Kidney glomerular epithelial cell (primary cell): ENCODE results near the gene CDH4.
"Not testable (repeated sequence)": the region's sequence is repeated elsewhere in the genome, so short reads cannot be mapped to it uniquely, and the experiment has no call there.

Experiments used
- DNase-seq: peaks from one replicate; lab custom pipeline; 2025; lab: John Stamatoyannopoulos, UW

Gene CDH4

GRCh38 chr20:61419010-61419409, 166.9 kb downstream of the CDH4 start:
- DNase-seq = no peak

DNA sequence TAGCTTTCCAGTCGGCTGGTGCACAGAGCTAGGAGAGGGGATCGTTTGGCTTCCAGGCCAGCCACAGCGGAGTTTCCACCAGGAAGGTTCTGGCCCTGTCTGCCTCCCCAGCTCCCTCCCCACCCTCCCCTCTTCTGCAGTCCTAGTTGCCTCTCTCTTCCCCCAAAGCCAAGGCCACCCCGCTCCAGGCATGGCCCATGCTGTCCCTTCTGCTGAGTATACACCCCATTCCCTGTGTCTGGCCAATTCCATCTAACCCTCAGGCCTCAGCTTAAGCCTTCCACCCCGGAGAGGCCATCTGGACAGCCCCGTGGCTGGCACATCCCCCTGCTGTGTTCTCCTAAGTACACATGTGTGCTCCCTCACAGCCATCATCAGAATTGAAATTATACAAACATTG, 167.4 kb downstream of the CDH4 start:
- no peak for DNase-seq

DNA sequence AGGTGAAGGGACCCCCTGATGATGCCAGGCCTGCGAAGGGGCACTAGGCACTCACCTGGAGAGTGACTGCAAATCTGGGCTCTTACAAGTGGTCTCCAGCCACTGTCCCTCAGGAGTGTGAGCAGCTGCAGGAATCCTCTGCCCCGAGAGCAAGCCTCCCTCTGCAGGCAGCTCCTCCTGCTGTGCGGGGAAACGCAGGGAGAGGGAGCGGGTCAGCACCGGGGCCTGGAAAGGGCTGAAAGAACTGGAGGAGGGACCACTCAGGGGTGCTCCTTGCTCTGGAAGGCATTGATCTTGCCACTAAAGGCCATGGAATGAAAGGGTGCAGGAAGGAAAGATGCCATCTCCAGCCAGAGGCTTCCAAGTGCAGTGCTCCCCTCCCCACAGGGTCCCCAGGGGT, 168.0 kb downstream of the CDH4 start:
- DNase-seq = no peak

- DNase-seq = no peak
Observed at GRCh38 chr20:61420781-61421180, 168.7 kb downstream of the CDH4 start.

DNA sequence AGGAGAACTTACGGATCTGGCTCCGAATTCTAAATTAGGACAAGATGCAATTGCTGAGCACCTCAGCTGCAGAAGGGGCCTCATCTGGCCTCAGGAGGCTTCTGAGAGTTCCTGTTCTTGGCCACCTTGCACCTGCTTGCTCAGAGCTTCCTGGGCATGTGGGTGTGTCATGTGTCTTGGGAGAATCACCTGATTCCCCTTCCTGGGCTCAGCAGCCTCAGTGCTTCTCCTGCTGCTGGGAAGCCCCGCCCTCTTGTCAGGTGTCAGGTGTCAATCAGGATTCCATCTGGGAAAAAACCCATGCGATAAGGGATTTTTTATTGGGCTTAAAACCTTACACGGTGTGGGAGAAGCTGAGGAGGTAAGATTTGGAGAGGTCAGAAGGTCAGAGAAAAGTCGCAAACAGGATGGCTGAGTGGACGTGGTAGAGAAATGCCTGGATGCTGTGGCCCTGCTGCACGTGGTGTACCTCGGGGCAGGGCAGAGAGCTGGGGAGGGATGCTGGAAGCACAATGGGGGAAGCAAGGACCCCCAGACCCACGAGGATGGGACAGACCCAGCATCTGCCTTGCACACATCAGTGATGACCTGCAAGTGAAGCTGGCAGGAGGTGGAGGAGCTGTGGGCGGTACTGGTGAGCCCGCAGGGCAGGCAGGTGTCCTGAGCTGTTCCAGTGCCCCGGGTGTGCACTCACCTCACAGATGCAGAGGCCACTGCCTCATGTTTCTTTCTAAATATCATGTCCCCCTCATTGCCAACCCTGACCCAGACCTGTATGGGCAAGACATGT, 170.8 kb downstream of the CDH4 start:
- DNase-seq = no peak

DNA sequence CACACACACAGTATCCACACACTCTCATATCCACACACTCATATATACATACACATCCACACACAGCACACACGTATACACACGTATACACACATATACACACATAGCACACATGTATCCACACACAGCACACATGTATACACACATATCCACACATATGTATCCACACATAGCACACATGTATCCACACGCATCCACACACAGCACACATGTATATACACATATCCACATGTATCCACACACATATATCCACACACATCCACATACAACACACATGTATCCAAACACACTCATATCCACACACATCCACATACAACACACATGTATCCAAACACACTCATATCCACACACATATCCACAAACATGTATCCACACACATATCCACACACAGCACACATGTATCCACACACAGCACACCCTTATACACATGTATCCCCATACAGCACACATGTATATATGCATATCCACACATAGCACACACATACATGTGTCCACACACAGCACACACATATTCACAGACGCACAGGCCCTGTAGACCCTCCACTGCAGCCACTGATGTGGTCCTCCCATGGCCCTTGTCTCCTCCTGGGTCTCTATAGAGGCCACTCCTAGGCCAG, 172.1 kb downstream of the CDH4 start:
- no peak for DNase-seq

DNA sequence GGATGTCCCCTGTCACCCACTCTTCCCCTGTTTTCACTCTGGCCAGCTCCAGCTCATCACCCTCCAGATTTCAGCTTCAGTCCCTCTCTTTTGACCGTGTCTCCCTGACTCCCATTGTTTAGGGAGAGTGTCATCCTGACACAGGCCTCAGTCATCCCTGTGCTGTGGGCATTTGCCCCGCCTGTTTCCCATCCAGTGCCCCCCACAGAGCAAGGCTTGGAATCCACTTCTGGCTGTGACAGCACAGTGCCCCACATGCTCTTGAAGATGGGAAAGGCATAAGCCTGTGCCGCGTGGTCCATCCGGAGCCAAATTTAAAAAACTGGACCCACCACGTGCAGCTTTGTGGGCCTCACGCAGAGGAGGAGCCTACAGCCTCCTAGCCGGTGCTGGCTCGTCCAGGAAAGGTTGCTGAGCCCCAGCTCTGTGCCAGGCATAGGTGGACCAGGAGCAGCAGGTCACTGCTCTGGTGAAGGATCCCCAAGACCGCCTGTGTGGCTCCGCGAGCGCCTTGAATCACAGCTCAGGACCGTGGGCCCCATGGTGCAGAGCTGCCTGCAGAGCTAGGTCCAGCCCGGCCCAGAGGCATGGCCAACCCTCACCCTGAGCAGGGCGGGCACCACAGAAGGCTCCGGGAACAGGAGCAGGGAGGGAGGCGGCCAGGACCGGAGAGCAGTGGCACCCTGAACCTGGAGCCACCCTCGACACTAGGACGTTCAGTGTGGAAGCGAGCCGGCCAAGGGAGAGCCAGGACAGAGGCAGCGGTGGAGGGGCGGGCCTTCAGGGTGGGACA, 172.8 kb downstream of the CDH4 start:
- DNase-seq = no peak

- DNase-seq = not testable (repeated sequence)
Observed at GRCh38 chr20:61425541-61425991, 173.5 kb downstream of the CDH4 start.

GRCh38 chr20:61426352-61426751, 174.3 kb downstream of the CDH4 start:
- DNase-seq = no peak

DNA sequence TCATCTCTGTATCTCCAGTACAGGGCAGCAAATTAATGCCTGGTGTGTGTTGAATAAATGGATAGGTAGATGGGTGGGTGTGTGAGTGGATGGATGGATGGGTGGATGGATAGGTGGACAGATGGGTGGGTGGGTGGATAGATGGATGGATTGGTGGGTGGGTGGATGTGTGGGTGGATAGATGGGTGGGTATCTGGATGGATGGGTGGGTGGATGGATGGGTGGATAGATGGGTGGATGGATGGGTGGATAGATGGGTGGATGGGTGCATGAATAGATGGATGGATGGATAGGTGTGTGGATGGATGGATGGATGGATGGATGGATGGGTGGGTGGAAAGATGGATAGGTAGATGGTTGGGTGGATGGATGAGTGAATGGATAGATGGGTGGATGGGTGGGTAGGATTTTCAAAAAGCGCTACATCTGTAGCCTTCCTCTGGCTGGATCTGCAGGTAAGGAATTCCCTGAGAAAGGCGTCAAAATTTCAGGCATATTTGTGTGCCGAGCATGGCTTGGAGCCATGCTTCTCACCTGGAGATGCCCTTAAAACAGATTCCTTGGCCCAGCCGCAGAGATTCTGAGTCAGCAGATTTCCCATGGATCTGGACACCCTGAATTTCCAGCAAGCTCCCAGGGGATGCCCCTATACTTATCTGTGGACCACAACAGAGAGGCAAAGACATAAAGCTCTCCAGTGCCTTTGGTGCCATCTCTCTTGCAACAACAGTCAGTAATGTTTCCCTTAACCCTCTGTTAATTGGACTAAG, 177.6 kb downstream of the CDH4 start:
- DNase-seq = no peak

DNA sequence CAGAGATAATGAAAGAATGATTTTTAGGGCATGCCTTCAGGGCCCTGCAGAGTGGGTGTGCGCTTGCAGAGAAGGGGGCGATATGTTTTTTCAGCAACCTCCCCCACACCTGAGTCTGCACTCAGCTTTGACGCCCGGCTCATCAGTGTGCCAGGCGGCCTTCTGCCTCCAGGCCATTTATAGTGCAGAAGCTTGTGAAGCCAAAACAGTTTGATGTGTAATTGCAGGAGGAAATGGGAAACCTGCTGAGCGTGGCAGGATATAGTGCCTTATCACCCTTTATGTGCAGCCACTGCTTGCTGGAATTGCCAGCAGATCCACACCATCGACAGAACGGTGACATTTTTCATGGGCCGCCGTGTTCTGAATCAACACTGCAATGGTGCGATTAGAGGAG, 178.2 kb downstream of the CDH4 start:
- no peak for DNase-seq

DNA sequence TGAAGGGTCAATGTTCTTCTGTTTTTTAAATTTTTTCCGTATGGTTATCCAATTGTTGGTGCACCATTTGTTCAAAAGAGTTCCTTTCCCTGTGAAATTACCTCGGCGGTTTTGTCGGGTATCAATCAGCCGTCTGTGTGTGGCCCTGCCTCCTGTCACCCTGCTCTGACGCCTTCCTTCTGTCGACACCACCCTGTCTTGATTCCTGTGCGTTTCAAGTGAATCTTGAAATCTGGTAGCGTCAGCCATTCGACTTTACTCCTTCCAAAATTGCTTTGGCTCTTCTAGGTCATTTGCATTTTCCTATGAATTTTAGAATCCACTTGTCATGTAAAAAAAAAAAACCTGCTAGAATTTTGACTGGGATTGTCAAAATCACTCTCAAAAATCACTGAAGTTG, 181.1 kb downstream of the CDH4 start:
- no peak for DNase-seq

DNA sequence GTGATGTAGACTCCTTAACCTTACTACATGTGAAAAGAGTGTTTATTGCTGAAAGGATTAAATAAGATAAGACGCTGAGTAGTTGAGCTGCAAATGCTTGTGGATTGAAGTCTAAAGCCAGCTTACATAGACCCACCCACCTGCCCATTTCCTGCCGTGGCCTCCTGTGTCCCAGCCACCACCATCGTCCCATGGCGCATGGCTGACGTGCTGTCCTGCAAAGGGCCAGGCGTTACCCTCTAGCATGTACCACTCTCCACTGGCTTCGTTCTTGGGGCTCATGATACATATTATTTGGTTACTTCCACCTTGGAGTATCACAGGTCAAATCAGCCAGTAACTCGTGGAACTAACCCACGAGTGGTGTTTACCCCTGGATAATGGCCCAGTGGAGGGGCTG, 181.8 kb downstream of the CDH4 start:
- no peak for DNase-seq

GRCh38 chr20:61434341-61434781, 182.3 kb downstream of the CDH4 start:
- DNase-seq = no peak

GRCh38 chr20:61435184-61435822, 183.2 kb downstream of the CDH4 start:
- DNase-seq = no peak

DNA sequence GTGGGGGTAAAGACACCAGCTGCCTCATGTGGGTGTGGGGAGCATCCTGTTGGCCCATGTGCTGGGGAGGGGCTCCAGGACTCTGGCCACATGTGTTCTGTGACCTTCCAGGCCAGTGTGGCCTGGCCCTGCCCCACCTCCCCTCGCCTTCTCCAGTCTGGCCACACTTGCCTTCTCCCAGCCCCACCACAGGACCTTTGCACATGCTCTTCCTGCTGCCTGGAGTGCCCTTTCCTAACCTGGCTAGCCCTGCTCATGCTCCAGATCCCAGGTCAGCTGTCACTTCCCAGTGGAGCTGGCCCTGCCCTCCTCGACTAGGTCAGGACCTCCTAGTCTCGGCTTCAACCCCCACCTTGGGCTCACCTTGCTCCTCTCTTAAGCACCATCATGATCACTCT, 183.8 kb downstream of the CDH4 start:
- no peak for DNase-seq

DNA sequence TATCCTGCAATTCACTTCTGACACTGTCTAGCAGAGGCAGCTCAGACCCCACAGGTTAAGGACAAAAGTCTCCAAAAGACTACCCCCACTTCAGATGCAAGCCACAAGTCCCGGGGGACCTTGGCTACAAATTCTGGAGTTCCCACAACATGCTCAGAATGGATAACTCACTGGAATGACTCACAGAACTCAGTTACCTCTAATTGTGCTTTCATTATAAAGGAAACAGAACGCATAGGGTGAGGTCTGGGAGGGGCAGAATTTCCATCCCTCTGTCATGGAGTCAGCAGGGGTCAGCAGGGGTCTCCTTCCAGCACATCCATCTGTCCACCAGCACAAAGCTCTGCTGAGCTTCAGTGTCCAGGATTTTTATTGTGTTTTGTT, 184.2 kb downstream of the CDH4 start:
- no peak for DNase-seq

DNA sequence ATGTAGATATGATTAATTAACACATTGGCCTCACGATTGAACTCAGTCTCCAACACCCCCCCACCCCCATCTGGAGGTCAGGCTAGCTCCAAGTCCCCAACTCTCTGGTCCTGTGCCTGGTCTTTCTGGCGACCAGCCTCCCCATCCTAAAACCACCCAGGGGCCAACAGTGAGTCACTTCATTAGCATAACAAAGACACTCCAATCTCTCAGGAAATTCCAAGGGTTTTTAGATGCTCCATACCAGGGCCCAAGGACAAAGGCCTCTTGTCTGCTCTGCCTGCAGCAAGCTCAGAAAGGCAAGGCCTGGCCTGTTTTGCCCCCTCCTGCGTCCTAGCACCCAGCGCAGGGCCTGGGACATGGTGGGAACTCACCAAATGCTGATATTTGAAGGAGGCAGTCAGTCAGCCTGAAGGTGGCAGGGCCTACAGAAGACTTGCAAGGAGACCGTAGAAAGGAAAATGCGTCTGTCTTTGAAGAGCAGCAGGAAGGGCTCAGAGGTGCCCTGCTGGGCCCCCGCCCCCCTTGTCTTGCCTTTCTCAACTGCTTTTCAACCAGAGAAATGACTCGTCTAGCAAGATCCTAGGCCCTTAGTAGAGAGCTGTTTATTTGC, 184.7 kb downstream of the CDH4 start:
- no peak for DNase-seq

- DNase-seq = no peak
Observed at GRCh38 chr20:61437280-61438206, 185.5 kb downstream of the CDH4 start.

- DNase-seq = no peak
Observed at GRCh38 chr20:61438285-61438684, 186.2 kb downstream of the CDH4 start.
